ENCODE measurements around the gene NTRK2.

Gene NTRK2

GRCh38 chr9:84966876-84967830 lies 297.6 kb downstream of the NTRK2 start:
- Histone ChIP-seq H3K4me3 (no peak overlapping the region), H3K27ac (no peak overlapping the region)
- DNase-seq (ENCODE audit: low spot score) = no peak
- TF ChIP-seq CTCF (IDR thresholded peaks at IDR 0.05) = no peak

- no peak overlapping the region for H3K27ac ChIP-seq
Measured at GRCh38 chr9:84969084-84969483, 299.6 kb downstream of the NTRK2 start.

GRCh38 chr9:84969736-84970135 lies 300.2 kb downstream of the NTRK2 start:
- TF ChIP-seq CTCF (IDR thresholded peaks at IDR 0.05) = no peak
- no peak overlapping the region for H3K27ac ChIP-seq
- no peak overlapping the region for H3K4me3 ChIP-seq
- DNase-seq (ENCODE audit: low spot score) = no peak

More at GRCh38 chr9:84969084-84969483, 299.6 kb downstream of the NTRK2 start:
- H3K4me3 ChIP-seq = no peak overlapping the region
- DNase-seq (ENCODE audit: low spot score) = no peak
- TF ChIP-seq CTCF (IDR thresholded peaks at IDR 0.05) = no peak

- no peak for TF ChIP-seq CTCF (IDR thresholded peaks at IDR 0.05)
- no peak overlapping the region for H3K4me3 ChIP-seq
- DNase-seq (ENCODE audit: low spot score) = no peak
- no peak overlapping the region for H3K27ac ChIP-seq
Measured at GRCh38 chr9:84970432-84970831, 300.9 kb downstream of the NTRK2 start.

GRCh38 chr9:84971571-84971970 lies 302.0 kb downstream of the NTRK2 start:
- Histone ChIP-seq H3K4me3 (no peak overlapping the region), H3K27ac (no peak overlapping the region)
- DNase-seq (ENCODE audit: low spot score) = no peak
- TF ChIP-seq CTCF (IDR thresholded peaks at IDR 0.05) = no peak

GRCh38 chr9:84974258-84974657 lies 304.7 kb downstream of the NTRK2 start:
- TF ChIP-seq CTCF (IDR thresholded peaks at IDR 0.05) = no peak
- no peak for DNase-seq (ENCODE audit: low spot score)
- H3K27ac ChIP-seq = no peak overlapping the region
- H3K4me3 ChIP-seq = no peak overlapping the region

- H3K4me3 ChIP-seq = no peak overlapping the region
- H3K27ac ChIP-seq = no peak overlapping the region
- DNase-seq (ENCODE audit: low spot score) = no peak
- TF ChIP-seq CTCF (IDR thresholded peaks at IDR 0.05) = no peak
Measured at GRCh38 chr9:84974855-84975254, 305.3 kb downstream of the NTRK2 start.
